Thyroid gland (tissue), 4 donors: ENCODE data around the gene TMEM255B.

Source experiments
- CTCF ChIP-seq, 6 experiments: fragments of 200-600 bp in 3 of 6; fragments of 450-650 bp in 3 of 6; sonication (generic) in 3 of 6; IDR thresholded peaks; one replicate each; pipeline ENCODE4 v1.5.1; 2016 to 2019; ENCODE audit warnings: antibody characterized with exemption in 6 of 6, mild to moderate bottlenecking in 2 of 6, inconsistent platforms in 1 of 6, moderate library complexity in 1 of 6
- POLR2A ChIP-seq, 2 donors: fragments of 450-650 bp; IDR thresholded peaks; one replicate each; pipeline ENCODE4 v1.6.1; 2017; ENCODE audit warnings: antibody characterized with exemption in 2 of 2, mild to moderate bottlenecking in 2 of 2, moderate library complexity in 1 of 2

GRCh38 chr13:113746143-113746525, 12.9 kb upstream of the TMEM255B start:
- TF ChIP-seq POLR2A (IDR thresholded peaks at IDR 0.05) (no peak), CTCF (IDR thresholded peaks at IDR 0.05) (no peak)
